GM21423 (cell line): ENCODE measurements around the gene CDADC1.
"Not testable (repeated sequence)": the region's sequence is repeated elsewhere in the genome, so short reads cannot be mapped to it uniquely, and the experiment has no call there.

Source experiments
- ATAC-seq: cut with Tn5 transposase; IDR thresholded peaks from one replicate; pipeline ENCODE4 v1.9.1; 2021; ENCODE audit warnings: mild to moderate bottlenecking, moderate library complexity; ENCODE audit not compliant: unreplicated experiment

The CDADC1 gene

GRCh38 chr13:49310251-49310650 lies 62.5 kb downstream of the CDADC1 start:
- no peak for ATAC-seq

GRCh38 chr13:49311816-49312215 lies 64.1 kb downstream of the CDADC1 start:
- no peak for ATAC-seq

GRCh38 chr13:49314344-49314882 lies 66.7 kb downstream of the CDADC1 start:
- ATAC-seq, result no peak

DNA sequence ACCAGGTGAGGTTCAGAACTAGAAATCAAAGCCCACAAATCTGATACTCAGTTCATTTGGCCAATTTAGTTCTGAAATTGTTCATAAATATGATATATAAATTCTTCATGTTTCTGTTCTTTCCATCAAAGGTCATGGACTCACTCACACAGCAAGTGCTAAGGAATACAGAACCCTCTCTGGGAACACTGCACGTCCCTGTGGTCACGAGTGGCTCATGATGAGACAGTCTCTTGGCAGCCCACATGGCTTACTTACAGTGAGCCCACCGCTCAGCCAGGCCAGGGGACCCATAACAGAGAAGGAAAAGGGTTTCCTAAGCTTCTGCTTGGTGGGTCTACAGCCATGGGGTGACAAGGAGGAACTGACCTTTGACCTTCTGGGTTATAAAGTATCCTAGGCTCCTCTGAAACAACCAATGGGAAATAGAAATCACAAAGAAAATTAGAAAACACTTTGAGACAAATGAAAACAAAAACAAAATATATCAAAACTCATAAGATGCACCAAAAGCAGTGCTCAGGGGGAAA lies 67.4 kb downstream of the CDADC1 start:
- ATAC-seq, result no peak

DNA sequence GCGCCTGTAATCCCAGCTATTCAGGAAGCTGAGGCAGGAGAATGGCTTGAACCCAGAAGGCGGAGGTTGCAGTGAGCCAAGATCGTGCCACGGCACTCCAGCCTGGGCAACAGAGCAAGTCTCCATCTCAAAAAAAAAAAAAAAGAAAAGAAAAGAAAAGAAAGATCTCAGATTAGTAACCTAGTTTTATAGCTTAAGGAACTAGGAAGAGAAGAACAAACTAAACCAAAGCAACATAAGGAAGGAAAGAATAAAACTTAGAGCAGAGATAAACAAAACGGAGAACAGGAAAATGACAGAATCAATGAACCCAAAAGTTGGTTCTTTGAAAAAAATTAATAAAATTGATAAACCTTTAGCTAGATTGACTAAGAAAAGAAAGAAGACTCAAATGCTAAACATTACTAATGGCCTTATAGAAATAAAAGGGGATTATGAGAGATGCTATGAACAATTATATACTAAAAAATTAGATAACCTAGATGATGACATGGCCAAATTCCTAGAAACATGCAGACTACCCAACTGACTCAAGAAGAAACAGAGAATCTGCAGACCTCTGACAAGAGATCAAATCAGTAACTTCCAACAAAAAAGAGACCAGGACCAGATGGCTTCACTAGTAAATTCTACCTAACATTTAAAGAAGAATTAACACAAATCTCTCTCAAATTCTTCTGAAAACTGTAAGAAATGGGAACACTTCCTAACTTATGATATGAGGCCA lies 68.2 kb downstream of the CDADC1 start:
- no peak for ATAC-seq

- no peak for ATAC-seq
Observed at GRCh38 chr13:49319551-49319950, 71.8 kb downstream of the CDADC1 start.

DNA sequence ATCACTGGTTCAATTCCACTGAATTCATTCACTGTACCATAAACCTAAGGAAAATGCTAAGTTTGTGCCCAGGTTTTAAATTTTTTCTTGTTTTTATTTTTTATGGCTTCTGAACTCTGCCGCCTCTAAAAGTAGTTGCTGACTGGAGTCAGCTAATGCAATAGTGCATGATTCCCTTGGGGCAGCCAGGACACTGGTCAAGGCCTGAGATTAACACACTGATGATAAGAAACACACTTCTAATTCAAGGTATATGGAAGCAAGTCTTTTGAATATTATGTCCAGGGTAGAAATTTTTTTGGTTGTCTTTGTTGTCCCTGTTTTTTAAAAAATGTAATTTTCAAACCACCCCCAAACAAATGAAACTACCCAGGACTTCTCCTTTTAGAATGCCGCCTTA lies 72.2 kb downstream of the CDADC1 start:
- ATAC-seq, result no peak

- ATAC-seq, result no peak
Observed at GRCh38 chr13:49320975-49321374, 73.2 kb downstream of the CDADC1 start.

DNA sequence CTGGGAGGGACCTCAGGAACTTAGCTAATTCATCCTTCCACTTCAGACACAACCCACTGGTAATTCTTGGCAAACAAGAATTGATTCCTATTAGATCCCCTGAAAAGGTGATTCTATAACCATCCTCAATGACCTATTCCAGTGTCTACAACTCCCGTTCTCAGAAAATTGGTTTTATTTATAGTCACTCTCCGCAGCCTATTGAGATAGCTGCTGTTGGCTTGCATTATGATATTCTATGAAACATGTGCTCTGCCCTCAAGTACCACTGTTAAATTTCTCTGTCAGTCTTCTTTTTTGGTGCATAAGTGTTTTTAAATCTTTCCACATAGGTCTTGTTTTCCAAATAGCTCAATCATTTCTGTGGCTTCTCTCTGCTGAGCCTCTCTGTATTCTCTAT lies 75.0 kb downstream of the CDADC1 start:
- ATAC-seq, result no peak

GRCh38 chr13:49323344-49323743 lies 75.6 kb downstream of the CDADC1 start:
- no peak for ATAC-seq

- no peak for ATAC-seq
Observed at GRCh38 chr13:49326222-49326917, 78.6 kb downstream of the CDADC1 start.

GRCh38 chr13:49327145-49327544 lies 79.4 kb downstream of the CDADC1 start:
- not testable (repeated sequence) for ATAC-seq

DNA sequence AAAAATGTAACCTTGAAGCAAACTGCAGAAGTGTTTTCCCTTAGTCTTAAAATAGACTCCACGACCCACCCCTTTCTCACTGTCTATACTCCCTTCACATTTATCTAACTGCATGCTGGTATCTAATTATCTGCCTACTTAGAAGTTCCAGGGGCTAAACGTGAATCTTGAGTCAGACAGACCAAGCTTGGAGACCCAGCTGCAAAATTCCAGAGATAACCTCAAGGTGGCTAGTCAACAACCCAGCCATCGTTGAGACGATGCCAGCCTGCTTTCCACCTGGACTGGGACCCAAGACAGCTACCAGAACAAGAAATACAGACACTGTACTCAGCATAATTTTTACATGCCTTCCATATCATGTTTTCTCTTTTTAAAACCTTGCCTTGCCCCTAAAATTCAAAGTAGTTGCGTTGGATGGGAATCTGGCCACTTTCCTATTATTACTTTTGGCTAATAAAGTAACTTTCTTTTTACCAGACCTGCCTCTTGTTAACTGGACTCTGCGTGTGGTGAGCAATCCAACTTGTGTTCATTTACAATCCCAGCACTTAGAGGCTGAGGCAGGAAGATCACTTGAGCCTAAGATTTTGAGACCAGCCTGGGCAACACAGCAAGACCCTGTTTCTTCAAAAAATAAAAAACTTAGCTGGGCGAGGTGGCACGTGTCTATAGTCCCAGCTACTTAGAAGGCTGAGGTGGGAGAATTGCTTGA lies 82.3 kb downstream of the CDADC1 start:
- ATAC-seq, result no peak

DNA sequence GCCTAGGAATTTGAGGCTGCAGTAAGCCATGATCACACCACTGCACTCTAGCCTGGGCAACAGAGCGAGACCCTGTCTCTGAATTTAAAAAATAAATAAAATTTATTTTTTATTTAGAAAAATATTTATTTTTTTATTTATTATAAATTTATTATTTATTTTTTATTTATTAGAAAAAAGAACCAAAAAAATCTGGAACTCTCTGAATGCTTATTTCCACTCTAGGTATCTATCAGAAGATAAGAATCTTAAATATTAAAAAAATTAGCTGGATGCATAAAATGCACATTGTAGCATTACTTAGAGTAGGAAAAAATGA lies 82.8 kb downstream of the CDADC1 start:
- ATAC-seq, result no peak

DNA sequence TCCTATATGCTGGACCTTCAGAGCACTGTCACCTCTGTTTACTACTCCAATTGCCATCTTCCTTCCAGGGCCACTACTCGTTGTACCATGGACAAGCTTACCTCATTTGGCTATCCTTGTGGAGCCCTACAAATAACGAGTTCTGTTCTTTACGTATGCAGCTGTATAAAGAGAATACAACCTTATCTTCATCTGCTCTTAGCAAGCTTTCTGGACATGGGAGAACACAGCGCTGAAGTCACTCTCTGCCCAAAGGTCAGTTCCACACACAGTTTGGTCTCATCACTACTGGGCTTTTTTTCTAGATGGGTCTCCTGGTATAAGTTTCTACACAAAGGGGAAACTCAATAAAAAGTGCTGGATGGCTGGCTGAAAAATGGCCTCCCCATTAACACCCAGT lies 88.9 kb downstream of the CDADC1 start:
- no peak for ATAC-seq

DNA sequence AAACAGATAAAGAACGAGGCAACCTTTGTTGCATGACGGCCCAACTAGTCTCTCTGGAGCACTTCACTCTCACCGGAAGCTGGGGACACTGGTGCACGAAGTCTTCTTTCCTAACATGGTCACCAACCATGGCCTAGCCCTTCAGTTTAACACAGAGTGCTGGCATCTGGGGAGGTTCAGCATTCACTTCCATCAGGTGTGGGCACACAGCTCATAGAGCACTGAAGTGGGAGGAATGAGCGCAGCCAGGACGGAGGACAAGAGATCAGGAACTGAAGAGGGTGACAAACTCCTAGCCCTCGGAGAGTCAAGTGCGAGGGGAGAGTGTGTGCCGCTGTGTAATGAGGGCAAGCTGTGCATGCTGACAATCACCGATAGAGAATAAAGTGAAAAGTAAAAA lies 92.4 kb downstream of the CDADC1 start:
- ATAC-seq, result no peak

DNA sequence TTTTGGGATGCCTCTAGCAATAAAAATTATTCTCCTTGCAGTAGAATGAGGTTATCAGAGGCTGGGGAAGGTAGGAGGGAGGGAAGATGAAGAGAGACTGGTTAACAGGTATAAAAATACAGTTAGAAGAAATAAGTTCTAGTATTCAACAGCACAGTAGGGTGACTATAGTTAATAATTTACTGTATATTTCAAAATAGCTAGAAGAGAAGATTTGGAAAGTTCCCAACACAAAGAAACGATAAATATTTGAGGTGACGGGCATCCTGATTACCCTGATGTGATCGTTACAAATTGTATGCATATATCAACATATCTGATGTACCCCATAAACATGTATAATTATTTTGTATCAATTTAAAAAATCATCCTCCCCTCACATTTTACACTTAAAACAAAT lies 93.8 kb downstream of the CDADC1 start:
- ATAC-seq, result no peak

DNA sequence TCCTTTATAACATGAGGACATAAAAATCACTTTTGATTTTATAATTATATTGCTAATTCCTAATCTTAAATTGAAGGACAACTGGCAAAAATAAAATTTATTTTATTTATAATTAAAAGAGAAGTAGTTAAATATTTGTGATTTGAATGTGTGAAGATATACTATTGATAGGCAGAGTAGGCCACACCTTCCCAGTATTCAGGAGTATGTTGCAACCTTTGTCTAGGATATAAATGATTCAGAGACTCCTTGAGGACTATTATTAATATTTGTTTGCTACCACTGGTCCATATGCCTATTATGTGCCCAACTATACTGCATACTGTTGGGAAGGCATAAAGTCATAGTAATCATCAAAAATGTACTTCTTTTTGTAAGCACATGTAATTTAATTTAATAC lies 94.2 kb downstream of the CDADC1 start:
- no peak for ATAC-seq

- ATAC-seq, result no peak
Observed at GRCh38 chr13:49342454-49342853, 94.7 kb downstream of the CDADC1 start.
